A549 (cell line): ENCODE results near the gene A2ML1. TPM values are rescaled to one million over a fixed set of nuclear protein-coding genes. Genes with fewer than 3 reads are reported as not detected.
A peak's percentile ranks its signal among the peaks of the same experiment; 100 is the strongest.
"Not testable (repeated sequence)": the region's sequence is repeated elsewhere in the genome, so short reads cannot be mapped to it uniquely, and the experiment has no call there.

ENCODE experiments used
- ATAC-seq, 2 experiments: fragments of 200-7000 bp in 1 of 2; fragments of >200 bp in 1 of 2; cut with Nextera tagmentation in 1 of 2; cut with Tn5 transposase in 1 of 2; 3 replicates each; pipeline versions ENCODE4 v1.8.0 to v1.9.1; 2018 to 2020; ENCODE audit warnings: mild to moderate bottlenecking in 1 of 2, moderate library complexity in 1 of 2
- CTCF ChIA-PET: fragments of 300-600 bp; sonication (Branson Sonifier 250); formaldehyde crosslinking; extraction: SDS; loops from one replicate; lab custom pipeline; 2021; ENCODE audit warnings: antibody characterized with exemption, inconsistent platforms; lab: Yijun Ruan, JAX
- POLR2A ChIA-PET: fragments of 350-600 bp; formaldehyde crosslinking; extraction: SDS; loops from one replicate; lab custom pipeline; 2021; ENCODE audit warnings: antibody characterized with exemption, inconsistent platforms; lab: Yijun Ruan, JAX
- DNase-seq, 2 experiments: peaks; one replicate each; pipeline versions ENCODE4 v3.0.0 to v3.0.0-alpha.2; 2011 to 2016; ENCODE audit warnings: low read depth in 1 of 2, low spot score in 1 of 2
- FAIRE-seq: peaks from 2 replicates; lab custom pipeline; 2011; peaks lifted over from hg19 to GRCh38; lab: Jason Lieb, UNC
- H3K27ac ChIP-seq, 2 experiments: fragments of >200 bp; sonication (Bioruptor Twin); formaldehyde crosslinking; 3 replicates each; pipeline ENCODE4 v1.5.1; 2016 to 2017
- H3K4me1 ChIP-seq: fragments of >200 bp; sonication (Bioruptor Twin); formaldehyde crosslinking; 3 replicates; pipeline ENCODE4 v1.6.1; 2016
- H3K4me2 ChIP-seq: fragments of >200 bp; sonication (Bioruptor Twin); formaldehyde crosslinking; 3 replicates; pipeline ENCODE4 v1.6.1; 2016
- H3K4me3 ChIP-seq: fragments of >200 bp; sonication (Bioruptor Twin); formaldehyde crosslinking; 3 replicates; pipeline ENCODE4 v1.5.1; 2016
- H3K9me3 ChIP-seq: fragments of >200 bp; sonication (Bioruptor Twin); formaldehyde crosslinking; 3 replicates; pipeline ENCODE4 v1.6.1; 2016
- CBX2 ChIP-seq: fragments of 200-600 bp; sonication (generic); IDR thresholded peaks from 2 replicates; pipeline ENCODE4 v1.6.1; 2016; ENCODE audit warnings: low read depth, mild to moderate bottlenecking, borderline replicate concordance
- EHMT2 ChIP-seq: fragments of 200-600 bp; sonication (generic); IDR thresholded peaks from 2 replicates; pipeline ENCODE4 v1.6.1; 2016; ENCODE audit warnings: antibody characterized with exemption, low read depth, mild to moderate bottlenecking, moderate library complexity
- EP300 ChIP-seq, 2 experiments: fragments of >200 bp; sonication (Bioruptor Twin); formaldehyde crosslinking; IDR thresholded peaks; 2 replicates in 1 of 2; 3 replicates in 1 of 2; pipeline ENCODE4 v1.6.1; 2016 to 2017
- ESRRA ChIP-seq: fragments of 150-350 bp; IDR thresholded peaks from 2 replicates; pipeline ENCODE4 v1.6.1; 2014; ENCODE audit warnings: mild to moderate bottlenecking, low read length, borderline replicate concordance
- FOSB ChIP-seq: fragments of 250-450 bp; sonication (Bioruptor Pico); IDR thresholded peaks from 2 replicates; pipeline ENCODE4 v1.5.0; 2020; ENCODE audit warnings: mild to moderate bottlenecking, moderate library complexity
- FOXS1 ChIP-seq: fragments of 250-450 bp; sonication (Bioruptor Pico); IDR thresholded peaks from 2 replicates; pipeline ENCODE4 v1.5.0; 2020; ENCODE audit warnings: mild to moderate bottlenecking, moderate library complexity
- HEYL ChIP-seq: fragments of 250-450 bp; sonication (Bioruptor Pico); IDR thresholded peaks from 2 replicates; pipeline ENCODE4 v1.8.0; 2021; ENCODE audit warnings: mild to moderate bottlenecking, moderate library complexity
- JUN ChIP-seq, 2 experiments: fragments of >200 bp; sonication (Bioruptor Twin); formaldehyde crosslinking; IDR thresholded peaks; 2 replicates in 1 of 2; 3 replicates in 1 of 2; pipeline ENCODE4 v1.6.1; 2016 to 2017
- KDM5A ChIP-seq: fragments of 200-600 bp; sonication (generic); IDR thresholded peaks from 2 replicates; pipeline ENCODE4 v1.6.1; 2016; ENCODE audit warnings: antibody characterized with exemption, mild to moderate bottlenecking
- MAX ChIP-seq: IDR thresholded peaks from 2 replicates; pipeline ENCODE4 v1.6.1; 2012
- NFE2L2 ChIP-seq: fragments of 150-350 bp; conservative IDR thresholded peaks from 2 replicates; pipeline ENCODE4 v1.6.1; 2014; ENCODE audit warnings: low read length
- NR3C1 ChIP-seq: fragments of >200 bp; sonication (Bioruptor Twin); formaldehyde crosslinking; IDR thresholded peaks from 3 replicates; pipeline ENCODE4 v1.6.1; 2017
- PHF8 ChIP-seq: fragments of 200-600 bp; sonication (generic); IDR thresholded peaks from 2 replicates; pipeline ENCODE4 v1.6.1; 2016; ENCODE audit warnings: low read depth, mild to moderate bottlenecking, antibody characterized with exemption, moderate library complexity, borderline replicate concordance
- RAD21 ChIP-seq, 2 experiments: fragments of >200 bp in 1 of 2; sonication (Bioruptor Twin) in 1 of 2; formaldehyde crosslinking in 1 of 2; IDR thresholded peaks in 1 of 2; conservative IDR thresholded peaks in 1 of 2; 2 replicates in 1 of 2; 3 replicates in 1 of 2; pipeline ENCODE4 v1.6.1; 2012 to 2018; ENCODE audit warnings: inconsistent platforms in 1 of 2
- RFX5 ChIP-seq: fragments of 450-650 bp; IDR thresholded peaks from 2 replicates; pipeline ENCODE4 v1.7.1; 2014; ENCODE audit warnings: antibody characterized with exemption, mild to moderate bottlenecking, moderate library complexity
- SMC3 ChIP-seq: fragments of >200 bp; sonication (Bioruptor Twin); formaldehyde crosslinking; IDR thresholded peaks from 3 replicates; pipeline ENCODE4 v1.6.1; 2018; ENCODE audit warnings: inconsistent platforms
- TFCP2L1 ChIP-seq: fragments of 250-450 bp; sonication (Bioruptor Pico); IDR thresholded peaks from 2 replicates; pipeline ENCODE4 v1.5.0; 2021; ENCODE audit warnings: mild to moderate bottlenecking
- ZC3H11A ChIP-seq: fragments of 450-650 bp; IDR thresholded peaks from 2 replicates; pipeline ENCODE4 v1.6.1; 2014; ENCODE audit warnings: antibody characterized with exemption, mild to moderate bottlenecking
- ZFP36 ChIP-seq: fragments of 450-650 bp; IDR thresholded peaks from 2 replicates; pipeline ENCODE4 v1.6.1; 2014; ENCODE audit warnings: borderline replicate concordance; ENCODE audit not compliant: partially characterized antibody
- ZNF302 ChIP-seq: fragments of 250-450 bp; sonication (Bioruptor Pico); IDR thresholded peaks from 2 replicates; pipeline ENCODE4 v1.9.0; 2021; ENCODE audit warnings: inconsistent platforms, mild to moderate bottlenecking, moderate library complexity
- ZSCAN20 ChIP-seq: fragments of 250-450 bp; sonication (Bioruptor Pico); IDR thresholded peaks from 2 replicates; pipeline ENCODE4 v1.8.0; 2022; ENCODE audit warnings: mild to moderate bottlenecking, moderate library complexity
- WGBS: methylation state at CpG from one replicate; pipeline ENCODE4 v1.1.6; 2017; ENCODE audit errors: missing lambda C conversion rate; 5-methylcytosine and 5-hydroxymethylcytosine counted together
- polyA plus RNA-seq, 4 experiments: library from polyadenylated mRNA; depleted of rRNA in 3 of 4; stranded (reverse); fragments of >200 nt; fragmentation: RNase III in 1 of 4; extraction: RNeasy Plus Mini Kit Qiagen cat#74134 plus additional on column Dnase treatment in 1 of 4; gene quantifications; 2 replicates in 3 of 4; 3 replicates in 1 of 4; pipeline ENCODE4 v1.2.3, GENCODE V29; 2011 to 2017
- TF ChIP-seq, protein P1 (sequence below): fragments of 450-650 bp; IDR thresholded peaks from 2 replicates; pipeline ENCODE4 v1.6.1; 2014; ENCODE audit warnings: antibody characterized with exemption

The A2ML1 gene
- polyA plus RNA-seq, 2 of the 4 experiments (the other 2 are of a cell fraction), result not detected

- POLR2A ChIA-PET, result no interaction called here
- no peaks in the 10 kb centered on the region for H3K4me1 ChIP-seq
- FAIRE-seq, result peak; percentile 32
- CTCF ChIA-PET, result interaction anchor here (0.7 to 1.1 kb wide), 4 partner anchors 21 to 112 kb away, joined by 3 to 4 read pairs (median 3); no protein-coding TSS in a partner anchor
- 91% methylated on average over 2 of the region's 2 CpGs for WGBS
- ATAC-seq, result no peak
- TF ChIP-seq PHF8 (no peak), ZNF302 (no peak), FOXS1 (CRISPR knock-in tag) (no peak), RAD21 (conservative IDR thresholded peaks at IDR 0.05 in 1 of 2, IDR thresholded peaks at IDR 0.05 in 1 of 2) (no peak), CBX2 (no peak), RFX5 (no peak), HEYL (CRISPR knock-in tag) (no peak), KDM5A (no peak), ZSCAN20 (CRISPR knock-in tag) (no peak), MAX (no peak), ZC3H11A (no peak), EHMT2 (no peak), ZFP36 (no peak), ESRRA (no peak)
- no peak overlapping the region for H3K4me3 ChIP-seq
- no peak overlapping the region for H3K4me2 ChIP-seq
- DNase-seq, result no peak
- no peak overlapping the region for H3K27ac ChIP-seq
- no peaks in the 10 kb centered on the region for H3K9me3 ChIP-seq
Measured at GRCh38 chr12:8781381-8782127, 40.9 kb upstream of the A2ML1 start.

DNA sequence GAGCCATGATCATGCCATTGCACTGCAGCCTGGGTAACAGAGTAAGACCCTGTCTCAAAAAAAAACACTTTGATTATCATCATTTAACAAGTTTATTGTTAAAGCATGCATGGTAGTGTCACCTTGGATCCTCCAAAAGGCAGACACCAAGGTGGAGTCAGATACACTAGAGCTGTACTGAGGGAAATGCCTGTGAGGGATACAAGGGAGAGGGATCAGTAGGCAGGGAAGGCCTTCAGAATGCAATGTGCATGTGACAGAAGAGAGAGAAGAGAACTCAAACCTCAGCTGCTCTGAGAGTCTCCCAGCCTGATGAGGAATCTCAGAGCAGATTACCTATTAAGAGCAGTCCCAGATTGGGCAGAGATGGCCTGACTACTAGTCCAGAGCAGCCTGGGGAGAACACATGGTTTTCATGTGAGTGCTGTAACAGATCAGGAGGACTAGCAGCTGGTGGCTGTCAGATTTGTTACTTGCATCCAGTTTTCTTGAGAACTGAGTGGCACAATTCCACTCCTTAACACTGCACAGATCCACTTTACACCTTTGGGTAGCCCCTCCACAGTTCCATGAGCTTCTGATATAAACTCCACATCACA is 38.0 kb upstream of the A2ML1 start:
- Histone ChIP-seq H3K4me1 (no peaks in the 10 kb centered on the region), H3K4me3 (no peak overlapping the region), H3K9me3 (no peaks in the 10 kb centered on the region), H3K27ac (no peak overlapping the region), H3K4me2 (no peak overlapping the region)
- POLR2A ChIA-PET, result no interaction called here
- TF ChIP-seq, protein P1, sequence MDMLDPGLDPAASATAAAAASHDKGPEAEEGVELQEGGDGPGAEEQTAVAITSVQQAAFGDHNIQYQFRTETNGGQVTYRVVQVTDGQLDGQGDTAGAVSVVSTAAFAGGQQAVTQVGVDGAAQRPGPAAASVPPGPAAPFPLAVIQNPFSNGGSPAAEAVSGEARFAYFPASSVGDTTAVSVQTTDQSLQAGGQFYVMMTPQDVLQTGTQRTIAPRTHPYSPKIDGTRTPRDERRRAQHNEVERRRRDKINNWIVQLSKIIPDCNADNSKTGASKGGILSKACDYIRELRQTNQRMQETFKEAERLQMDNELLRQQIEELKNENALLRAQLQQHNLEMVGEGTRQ, result no peak
- TF ChIP-seq EHMT2 (no peak), TFCP2L1 (CRISPR knock-in tag) (no peak)
- no peak for DNase-seq
- no peak for FAIRE-seq
- CTCF ChIA-PET, result interaction anchor here (2.6 kb wide), 1 partner anchor 106 kb away, joined by 11 read pairs; no protein-coding TSS in a partner anchor
- peak in 1 of 2 experiments; percentile 41; a peak in 3 of 6 replicates for ATAC-seq

GRCh38 chr12:8785499-8785898 is 36.9 kb upstream of the A2ML1 start:
- FAIRE-seq, result no peak
- 80% methylated on average over 4 of the region's 4 CpGs for WGBS

GRCh38 chr12:8787206-8787605 is 35.2 kb upstream of the A2ML1 start:
- H3K4me2 ChIP-seq, H3K4me3 ChIP-seq, CTCF ChIA-PET, POLR2A ChIA-PET, H3K4me1 ChIP-seq, H3K9me3 ChIP-seq, H3K27ac ChIP-seq, FAIRE-seq, DNase-seq, ATAC-seq: not testable (repeated sequence)
- 96% methylated on average over 25 of the region's 28 CpGs for WGBS

More at GRCh38 chr12:8785499-8785898, 36.9 kb upstream of the A2ML1 start:
- DNase-seq (no peak), ATAC-seq (no peak)
- CTCF ChIA-PET, result interaction anchor here (2.6 kb wide), 1 partner anchor 105 kb away, joined by 11 read pairs; no protein-coding TSS in a partner anchor
- TF ChIP-seq JUN (IDR thresholded peaks at IDR 0.05) (no peak), RFX5 (no peak), HEYL (CRISPR knock-in tag) (no peak), NFE2L2 (no peak), FOSB (no peak), MAX (no peak), NR3C1 (no peak), EP300 (IDR thresholded peaks at IDR 0.05) (no peak), ZC3H11A (no peak), SMC3 (no peak)
- TF ChIP-seq, all 56 proteins: peak for 0
- Histone ChIP-seq H3K4me2 (no peak overlapping the region), H3K9me3 (no peaks in the 10 kb centered on the region), H3K4me3 (no peak overlapping the region), H3K4me1 (no peaks in the 10 kb centered on the region), H3K27ac (no peak overlapping the region)
- POLR2A ChIA-PET, result no interaction called here

DNA sequence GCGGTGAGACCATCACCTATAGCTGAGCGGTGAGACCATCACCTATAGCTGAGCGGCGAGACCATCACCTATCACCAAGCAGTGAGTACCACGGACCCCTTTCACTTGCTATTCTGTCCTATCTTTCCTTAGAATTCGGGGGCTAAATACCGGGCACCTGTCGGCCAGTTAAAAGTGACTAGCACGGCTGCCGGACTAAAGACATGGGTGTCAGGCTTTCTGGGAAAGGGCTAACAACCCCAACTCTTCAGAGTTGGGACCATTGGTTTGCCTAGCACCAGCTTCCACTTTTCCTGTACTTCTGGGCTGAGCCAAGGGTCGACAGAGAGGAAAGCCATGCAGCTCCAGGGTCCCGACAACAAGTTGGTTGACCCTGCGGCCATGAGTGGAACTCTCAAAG is 33.7 kb upstream of the A2ML1 start:
- ATAC-seq, H3K27ac ChIP-seq, DNase-seq, POLR2A ChIA-PET, H3K4me1 ChIP-seq, H3K4me2 ChIP-seq, H3K9me3 ChIP-seq, FAIRE-seq, H3K4me3 ChIP-seq: not testable (repeated sequence)
- CTCF ChIA-PET, result interaction anchor here (1.0 kb wide), 2 partner anchors 10 to 132 kb away, joined by 3 to 4 read pairs; no protein-coding TSS in a partner anchor
- WGBS, result 71% methylated on average over 9 of the region's 13 CpGs
